Measurements from ENCODE around the gene CADPS2.

Gene CADPS2

DNA sequence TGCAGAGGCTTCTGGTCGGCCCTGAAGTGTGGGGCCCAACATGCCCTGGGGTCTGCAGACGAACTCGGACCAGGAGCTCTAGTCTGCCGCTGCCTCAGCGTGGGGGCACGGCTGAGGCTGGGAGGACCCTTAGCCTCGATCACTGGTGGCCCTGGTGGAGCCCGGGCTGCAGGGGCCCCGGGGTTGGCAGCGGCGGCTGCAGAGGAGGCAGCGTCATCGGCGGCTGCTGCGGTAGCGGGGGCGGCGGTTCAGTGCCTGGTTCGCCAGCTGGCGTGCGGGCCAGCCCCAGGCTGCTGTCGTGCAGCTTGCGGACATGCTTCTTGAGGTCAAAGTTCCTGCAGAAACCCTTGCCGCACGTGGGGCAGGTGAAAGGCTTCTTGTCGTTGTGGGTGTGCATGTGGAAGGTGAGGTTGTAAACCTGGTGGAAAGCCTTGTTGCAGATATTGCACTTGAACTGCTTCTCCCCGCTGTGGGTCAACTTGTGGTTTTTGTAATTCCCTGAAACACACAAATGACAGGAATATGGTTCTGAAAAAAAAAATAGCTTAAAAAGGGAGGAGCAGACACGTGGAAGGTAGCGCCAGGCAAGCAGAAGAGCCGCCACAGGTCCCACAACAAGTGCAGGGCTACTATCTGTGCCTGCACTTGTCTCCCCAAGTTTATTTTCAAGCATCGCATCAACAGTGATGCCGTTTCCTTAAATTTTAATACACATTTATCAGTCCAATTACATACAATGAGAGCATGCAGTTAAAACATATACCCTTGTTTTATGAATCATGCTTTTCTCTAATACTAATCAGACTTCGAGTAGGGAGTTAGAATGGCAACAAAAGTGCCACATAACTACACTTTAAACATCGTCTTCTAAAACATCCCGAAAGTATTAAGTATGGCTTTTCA is 584.2 kb downstream of the CADPS2 start:
- no peak for DNase-seq (ENCODE audit: low read depth)
- H3K4me3 ChIP-seq (ENCODE audit: low read depth, low read length): no peak overlapping the region
- TF ChIP-seq, protein P1, sequence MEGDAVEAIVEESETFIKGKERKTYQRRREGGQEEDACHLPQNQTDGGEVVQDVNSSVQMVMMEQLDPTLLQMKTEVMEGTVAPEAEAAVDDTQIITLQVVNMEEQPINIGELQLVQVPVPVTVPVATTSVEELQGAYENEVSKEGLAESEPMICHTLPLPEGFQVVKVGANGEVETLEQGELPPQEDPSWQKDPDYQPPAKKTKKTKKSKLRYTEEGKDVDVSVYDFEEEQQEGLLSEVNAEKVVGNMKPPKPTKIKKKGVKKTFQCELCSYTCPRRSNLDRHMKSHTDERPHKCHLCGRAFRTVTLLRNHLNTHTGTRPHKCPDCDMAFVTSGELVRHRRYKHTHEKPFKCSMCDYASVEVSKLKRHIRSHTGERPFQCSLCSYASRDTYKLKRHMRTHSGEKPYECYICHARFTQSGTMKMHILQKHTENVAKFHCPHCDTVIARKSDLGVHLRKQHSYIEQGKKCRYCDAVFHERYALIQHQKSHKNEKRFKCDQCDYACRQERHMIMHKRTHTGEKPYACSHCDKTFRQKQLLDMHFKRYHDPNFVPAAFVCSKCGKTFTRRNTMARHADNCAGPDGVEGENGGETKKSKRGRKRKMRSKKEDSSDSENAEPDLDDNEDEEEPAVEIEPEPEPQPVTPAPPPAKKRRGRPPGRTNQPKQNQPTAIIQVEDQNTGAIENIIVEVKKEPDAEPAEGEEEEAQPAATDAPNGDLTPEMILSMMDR (conservative IDR thresholded peaks at IDR 0.05; ENCODE audit: low read depth, low read length): no peak

DNA sequence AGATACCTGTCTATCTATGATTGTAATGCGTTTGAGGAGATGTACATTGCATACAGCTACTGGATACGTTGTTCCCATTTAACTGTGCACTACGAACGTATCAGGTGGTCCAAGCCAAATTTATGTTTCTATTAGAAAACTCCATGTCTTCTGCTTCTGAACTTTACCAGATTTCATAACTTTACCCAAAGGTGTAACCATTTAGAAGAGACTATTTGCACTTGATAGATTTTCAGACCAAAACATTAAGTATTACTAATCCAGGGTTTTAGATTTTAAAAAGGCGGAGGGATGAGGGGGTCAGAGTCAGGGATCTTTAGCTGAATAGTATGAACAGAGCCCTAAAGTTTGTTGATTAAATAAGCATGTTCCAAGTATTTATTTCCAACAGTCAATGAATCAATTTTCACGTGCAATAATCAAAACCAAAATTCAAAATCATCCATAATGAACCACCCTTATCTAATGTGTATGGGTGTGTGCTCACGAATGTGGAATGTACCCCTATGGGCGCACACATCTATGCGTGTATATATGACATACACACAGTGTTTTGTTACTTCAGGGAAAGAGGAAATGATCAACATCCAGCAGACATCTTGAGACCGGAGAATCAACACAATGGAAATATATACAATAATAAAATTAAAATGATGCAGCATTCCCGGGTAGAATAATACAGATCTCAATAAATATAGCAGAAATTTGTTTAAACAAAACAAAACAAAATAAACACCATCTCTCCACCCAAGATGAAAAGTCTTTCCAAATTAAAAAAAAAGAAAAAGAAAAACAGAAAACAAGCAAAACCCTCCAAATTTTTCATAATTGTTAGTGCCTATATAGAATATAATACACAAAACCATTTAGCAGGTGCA is 585.1 kb downstream of the CADPS2 start:
- no peak overlapping the region for H3K4me3 ChIP-seq (ENCODE audit: low read depth, low read length)
- DNase-seq (ENCODE audit: low read depth): no peak
- TF ChIP-seq, protein P1 (conservative IDR thresholded peaks at IDR 0.05; ENCODE audit: low read depth, low read length): no peak

DNA sequence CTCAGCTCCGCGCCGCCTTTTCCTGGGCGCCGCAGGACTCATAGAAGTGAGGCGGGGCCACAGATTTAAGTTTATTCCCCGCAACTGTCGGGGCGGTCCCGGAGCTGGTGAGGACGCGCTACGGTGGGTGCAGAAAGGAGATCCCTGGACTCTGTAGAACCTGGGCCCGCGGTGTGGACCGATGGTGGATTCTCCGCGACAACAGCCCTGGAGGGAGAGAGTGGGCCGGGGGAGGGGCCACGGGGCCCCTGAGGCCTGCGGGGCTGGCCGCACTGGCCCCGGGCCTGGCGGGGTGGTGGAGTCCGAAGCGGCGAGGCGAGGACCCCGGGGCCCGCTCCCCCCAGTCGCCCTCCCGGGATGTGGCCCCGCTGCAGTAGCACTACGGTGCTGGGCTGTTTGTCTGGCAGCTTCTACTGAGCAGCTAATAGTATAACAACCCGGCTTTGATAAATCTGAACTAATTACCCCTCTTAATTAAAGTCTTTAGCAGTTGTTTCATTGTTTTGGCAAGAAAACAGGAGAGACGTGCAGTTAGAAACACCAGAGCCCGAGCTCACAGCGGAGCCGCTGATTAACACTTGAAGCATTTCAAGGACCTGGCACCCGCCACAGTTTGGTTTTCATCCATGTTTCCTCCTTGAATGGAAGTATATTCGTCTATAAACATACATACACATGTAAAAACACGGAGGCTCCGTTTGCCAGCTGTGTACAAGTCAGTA is 585.9 kb downstream of the CADPS2 start:
- TF ChIP-seq, protein P1 (conservative IDR thresholded peaks at IDR 0.05; ENCODE audit: low read depth, low read length): no peak
- no peak overlapping the region for H3K4me3 ChIP-seq (ENCODE audit: low read depth, low read length)
- no peak for DNase-seq (ENCODE audit: low read depth)

DNA sequence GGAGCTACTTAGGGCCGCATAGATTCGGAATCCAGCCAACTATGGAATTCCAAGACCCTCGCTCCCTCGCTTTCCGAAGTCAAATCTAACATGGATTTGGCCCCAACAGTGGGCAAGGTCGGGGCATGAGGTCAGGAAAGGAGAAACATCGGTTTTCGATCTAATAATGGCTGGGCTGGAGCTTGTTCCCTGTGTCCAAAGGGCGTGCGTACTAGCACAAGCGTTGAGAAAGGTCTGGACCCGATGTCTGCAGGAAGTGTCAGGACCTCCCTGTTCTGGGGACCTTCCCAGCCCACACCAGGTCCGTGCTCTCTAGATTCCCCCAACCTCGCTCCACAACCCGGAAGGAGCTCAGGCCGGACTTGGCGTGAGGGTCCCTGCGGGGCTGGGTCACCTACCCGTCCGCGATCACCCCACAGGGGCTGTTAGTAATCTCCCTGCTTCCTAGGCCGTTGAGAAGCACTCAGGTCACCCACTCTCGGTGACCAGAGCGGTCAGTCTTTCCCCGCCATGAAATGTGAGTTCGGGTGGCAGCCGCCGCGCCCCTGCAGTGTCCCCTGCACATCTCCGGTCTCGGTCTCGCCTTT is 586.5 kb downstream of the CADPS2 start:
- TF ChIP-seq, protein P1 (conservative IDR thresholded peaks at IDR 0.05; ENCODE audit: low read depth, low read length): no peak
- DNase-seq (ENCODE audit: low read depth): no peak
- H3K4me3 ChIP-seq (ENCODE audit: low read depth, low read length): no peak overlapping the region

DNA sequence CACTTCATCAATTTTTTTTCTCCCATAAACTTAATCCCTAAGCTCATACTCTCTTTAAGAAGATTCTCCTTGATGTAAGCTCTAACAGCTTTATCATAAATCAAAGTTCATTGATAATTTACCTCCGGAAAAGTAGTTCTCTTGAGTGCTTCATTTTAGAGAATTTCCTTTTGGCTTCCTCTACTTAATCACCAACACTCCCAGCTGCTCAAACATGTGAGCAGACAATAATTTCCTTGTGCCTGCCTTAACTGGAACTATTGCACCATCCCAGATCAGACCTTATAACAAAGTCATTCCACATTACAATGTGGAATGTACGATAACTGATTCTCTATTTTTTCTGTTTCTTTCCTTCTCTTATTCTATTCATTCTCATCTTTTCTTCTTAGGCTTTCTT is 587.6 kb downstream of the CADPS2 start:
- TF ChIP-seq, protein P1 (conservative IDR thresholded peaks at IDR 0.05; ENCODE audit: low read depth, low read length): no peak
- H3K4me3 ChIP-seq (ENCODE audit: low read depth, low read length): no peak overlapping the region
- DNase-seq (ENCODE audit: low read depth): no peak

DNA sequence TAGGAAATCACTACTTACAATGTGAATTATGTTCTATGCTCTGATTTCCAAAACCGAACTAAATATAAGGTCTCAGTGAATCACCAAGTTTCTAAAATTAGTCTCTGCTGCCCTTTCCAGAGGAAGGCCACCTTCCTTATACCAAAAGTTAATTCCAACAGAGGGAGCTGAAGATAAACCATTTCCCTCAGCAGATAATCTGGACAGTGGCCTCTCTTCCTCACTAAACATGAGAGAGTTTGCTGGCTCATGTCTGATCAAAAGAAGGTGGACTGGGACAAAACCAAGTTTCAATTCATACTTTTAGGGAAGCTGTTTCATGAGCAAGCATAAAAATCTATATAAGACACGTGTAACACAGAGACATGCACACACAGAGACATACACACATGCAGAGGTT is 588.1 kb downstream of the CADPS2 start:
- no peak overlapping the region for H3K4me3 ChIP-seq (ENCODE audit: low read depth, low read length)
- TF ChIP-seq, protein P1 (conservative IDR thresholded peaks at IDR 0.05; ENCODE audit: low read depth, low read length): no peak
- DNase-seq (ENCODE audit: low read depth): no peak
